HEK293 (cell line): ENCODE results near the gene VPS33A.

Source experiments
- BCL11B ChIP-seq: fragments of 450-650 bp; formaldehyde crosslinking; IDR thresholded peaks from 2 replicates; pipeline ENCODE4 v1.5.1; 2016; ENCODE audit warnings: low read depth, missing biosample characterization, missing genetic modification characterization
- KLF16 ChIP-seq: fragments of 450-650 bp; formaldehyde crosslinking; IDR thresholded peaks from 2 replicates; pipeline ENCODE4 v1.5.1; 2017; ENCODE audit warnings: missing biosample characterization, missing genetic modification characterization
- KLF7 ChIP-seq: fragments of 450-650 bp; formaldehyde crosslinking; IDR thresholded peaks from 2 replicates; pipeline ENCODE4 v1.5.1; 2016; ENCODE audit warnings: missing biosample characterization, missing genetic modification characterization, borderline replicate concordance
- PBX3 ChIP-seq: sonication (generic); formaldehyde crosslinking; IDR thresholded peaks from 2 replicates; pipeline ENCODE4 v1.8.1; 2022; ENCODE audit warnings: mild to moderate bottlenecking, moderate library complexity, missing genetic modification reagents
- PRDM6 ChIP-seq: fragments of 450-650 bp; formaldehyde crosslinking; IDR thresholded peaks from 2 replicates; pipeline ENCODE4 v1.5.1; 2017; ENCODE audit warnings: missing biosample characterization, missing genetic modification characterization
- REPIN1 ChIP-seq: fragments of 450-650 bp; formaldehyde crosslinking; IDR thresholded peaks from 2 replicates; pipeline ENCODE4 v1.5.1; 2017; ENCODE audit warnings: missing biosample characterization, missing genetic modification characterization, low read depth
- SALL2 ChIP-seq: fragments of 450-650 bp; formaldehyde crosslinking; IDR thresholded peaks from 2 replicates; pipeline ENCODE4 v1.5.0; 2017; ENCODE audit warnings: missing biosample characterization, mild to moderate bottlenecking, missing genetic modification characterization, borderline replicate concordance
- ZBTB26 ChIP-seq: fragments of 450-650 bp; formaldehyde crosslinking; optimal IDR thresholded peaks from 2 replicates; pipeline ENCODE3; 2016; ENCODE audit warnings: missing biosample characterization, mild to moderate bottlenecking, missing genetic modification characterization
- ZEB2 ChIP-seq: fragments of 450-650 bp; formaldehyde crosslinking; IDR thresholded peaks from 2 replicates; pipeline ENCODE4 v1.5.1; 2016; ENCODE audit warnings: missing biosample characterization, missing genetic modification characterization
- ZFHX2 ChIP-seq: fragments of 450-650 bp; formaldehyde crosslinking; conservative IDR thresholded peaks from 2 replicates; pipeline ENCODE4 v1.5.1; 2016; ENCODE audit warnings: missing biosample characterization, missing genetic modification characterization
- ZNF10 ChIP-seq: fragments of 450-650 bp; formaldehyde crosslinking; IDR thresholded peaks from 2 replicates; pipeline ENCODE4 v1.5.1; 2017; ENCODE audit warnings: missing biosample characterization, missing genetic modification characterization
- ZNF112 ChIP-seq: fragments of 450-650 bp; formaldehyde crosslinking; IDR thresholded peaks from 2 replicates; pipeline ENCODE4 v1.5.0; 2017; ENCODE audit warnings: missing biosample characterization, missing genetic modification characterization
- ZNF121 ChIP-seq: fragments of 450-650 bp; formaldehyde crosslinking; IDR thresholded peaks from 2 replicates; pipeline ENCODE4 v1.5.1; 2016; ENCODE audit warnings: missing biosample characterization, missing genetic modification characterization
- ZNF175 ChIP-seq: fragments of 450-650 bp; formaldehyde crosslinking; IDR thresholded peaks from 2 replicates; pipeline ENCODE4 v1.5.1; 2016; ENCODE audit warnings: missing biosample characterization, missing genetic modification characterization
- ZNF266 ChIP-seq: fragments of 450-650 bp; formaldehyde crosslinking; IDR thresholded peaks from 2 replicates; pipeline ENCODE4 v1.5.1; 2016; ENCODE audit warnings: missing biosample characterization, missing genetic modification characterization, low read depth
- ZNF274 ChIP-seq, 2 experiments: fragments of 200-500 bp in 1 of 2; fragments of 450-650 bp in 1 of 2; sonication (Bioruptor generic) in 1 of 2; formaldehyde crosslinking in 1 of 2; IDR thresholded peaks; 2 replicates each; pipeline versions ENCODE4 v1.5.1 to v1.6.1; 2014 to 2016; ENCODE audit warnings: borderline replicate concordance in 1 of 2, inconsistent platforms in 1 of 2, low read length in 1 of 2, missing biosample characterization in 1 of 2, missing genetic modification characterization in 1 of 2
- ZNF391 ChIP-seq: fragments of 450-650 bp; formaldehyde crosslinking; IDR thresholded peaks from 2 replicates; pipeline ENCODE4 v1.5.1; 2016; ENCODE audit warnings: low read depth, missing biosample characterization, missing genetic modification characterization, borderline replicate concordance
- ZNF398 ChIP-seq: fragments of 450-650 bp; formaldehyde crosslinking; IDR thresholded peaks from 2 replicates; pipeline ENCODE4 v1.5.1; 2017; ENCODE audit warnings: missing biosample characterization, missing genetic modification characterization
- ZNF416 ChIP-seq: fragments of 450-650 bp; formaldehyde crosslinking; IDR thresholded peaks from 2 replicates; pipeline ENCODE4 v1.5.1; 2016; ENCODE audit warnings: missing biosample characterization, missing genetic modification characterization
- ZNF518A ChIP-seq: fragments of 450-650 bp; formaldehyde crosslinking; conservative IDR thresholded peaks from 2 replicates; pipeline ENCODE4 v1.5.1; 2016; ENCODE audit warnings: low read depth, missing biosample characterization, missing genetic modification characterization
- ZNF529 ChIP-seq: fragments of 450-650 bp; formaldehyde crosslinking; IDR thresholded peaks from 2 replicates; pipeline ENCODE4 v1.5.1; 2017; ENCODE audit warnings: missing genetic modification characterization, missing biosample characterization; ENCODE audit not compliant: insufficient replicate concordance
- ZNF561 ChIP-seq: fragments of 450-650 bp; IDR thresholded peaks from 2 replicates; pipeline ENCODE4 v1.5.1; 2018; ENCODE audit warnings: missing biosample characterization, missing genetic modification characterization, borderline replicate concordance
- ZNF610 ChIP-seq: fragments of 450-650 bp; formaldehyde crosslinking; IDR thresholded peaks from 2 replicates; pipeline ENCODE4 v1.5.1; 2016; ENCODE audit warnings: missing biosample characterization, missing genetic modification characterization, borderline replicate concordance
- ZNF621 ChIP-seq: fragments of 450-650 bp; formaldehyde crosslinking; IDR thresholded peaks from 2 replicates; pipeline ENCODE4 v1.5.1; 2017; ENCODE audit warnings: missing biosample characterization, missing genetic modification characterization
- ZNF629 ChIP-seq: fragments of 450-650 bp; formaldehyde crosslinking; IDR thresholded peaks from 2 replicates; pipeline ENCODE4 v1.5.1; 2017; ENCODE audit warnings: missing biosample characterization, missing genetic modification characterization
- ZNF791 ChIP-seq: fragments of 450-650 bp; formaldehyde crosslinking; IDR thresholded peaks from 2 replicates; pipeline ENCODE4 v1.5.1; 2016; ENCODE audit warnings: missing biosample characterization, missing genetic modification characterization
- ZNF792 ChIP-seq: fragments of 450-650 bp; formaldehyde crosslinking; IDR thresholded peaks from 2 replicates; pipeline ENCODE4 v1.5.1; 2016; ENCODE audit warnings: missing biosample characterization, missing genetic modification characterization
- ZNF830 ChIP-seq: fragments of 450-650 bp; IDR thresholded peaks from 2 replicates; pipeline ENCODE4 v1.5.0; 2018; ENCODE audit warnings: missing biosample characterization, missing genetic modification characterization, low read depth, mild to moderate bottlenecking, moderate library complexity
- ZNF843 ChIP-seq: fragments of 450-650 bp; formaldehyde crosslinking; IDR thresholded peaks from 2 replicates; pipeline ENCODE4 v1.5.1; 2016; ENCODE audit warnings: missing biosample characterization, missing genetic modification characterization

The VPS33A gene

GRCh38 chr12:122225683-122226365, 40.5 kb downstream of the VPS33A start, which contains the start of gene DIABLO (continued):
- peak; percentile 63; the same call in 1 of the 2 replicates for TF ChIP-seq ZNF518A (tag by site-specific recombination)
- TF ChIP-seq ZNF529 (tag by site-specific recombination), result no peak
- no peak for TF ChIP-seq REPIN1 (tag by site-specific recombination)
- TF ChIP-seq ZEB2 (tag by site-specific recombination), result peak; percentile 72
- no peak for TF ChIP-seq ZNF10 (tag by site-specific recombination)
- peak; percentile 30; the same call in 1 of the 2 replicates for TF ChIP-seq KLF7 (tag by site-specific recombination)
- no peak for TF ChIP-seq ZNF621 (tag by site-specific recombination)
- peak; percentile 49 for TF ChIP-seq ZFHX2 (tag by site-specific recombination)
- no peak for TF ChIP-seq ZNF830 (tag by site-specific recombination)
- no peak for TF ChIP-seq ZNF121 (tag by site-specific recombination)
- TF ChIP-seq ZNF266 (tag by site-specific recombination), result no peak
- peak; percentile 77 for TF ChIP-seq ZNF843 (tag by site-specific recombination)
- TF ChIP-seq ZNF792, result no peak
- TF ChIP-seq ZNF398 (tag by site-specific recombination), result no peak
- TF ChIP-seq SALL2 (tag by site-specific recombination), result no peak
- TF ChIP-seq ZNF274 (IDR thresholded peaks at IDR 0.05; ENCODE audit: low read length), result no peak
- no peak for TF ChIP-seq ZNF274 (tag by site-specific recombination; IDR thresholded peaks at IDR 0.05; ENCODE audit: borderline replicate concordance)
- peak; percentile 98 for TF ChIP-seq ZBTB26
- TF ChIP-seq ZNF112, result no peak
- TF ChIP-seq ZNF561 (tag by site-specific recombination), result 0 out of 2 replicates have a peak, but pooled peaks have one; percentile 77
- TF ChIP-seq PRDM6 (tag by site-specific recombination), result no peak
- peak; percentile 87; the same call in 1 of the 2 replicates for TF ChIP-seq ZNF391 (tag by site-specific recombination)
- TF ChIP-seq BCL11B, result no peak
- no peak for TF ChIP-seq ZNF416 (tag by site-specific recombination)
- no peak for TF ChIP-seq ZNF175 (tag by site-specific recombination)
- peak; percentile 94 for TF ChIP-seq ZNF629
- no peak for TF ChIP-seq ZNF791 (tag by site-specific recombination)
- peak; percentile 89 for TF ChIP-seq KLF16 (tag by site-specific recombination)
- 0 out of 2 replicates have a peak, but pooled peaks have one; percentile 59 for TF ChIP-seq ZNF610 (tag by site-specific recombination)
- TF ChIP-seq PBX3 (CRISPR knock-in tag), result peak; percentile 88
